Stromal cell of bone marrow (primary cell): ENCODE results near the gene CACFD1.
A peak's percentile ranks its signal among the peaks of the same experiment; 100 is the strongest.

Experiments
- DNase-seq: peaks from one replicate; pipeline ENCODE4 v3.0.0-alpha.2; 2012; ENCODE audit warnings: low read depth

CACFD1 gene

GRCh38 chr9:133464638-133465037 lies 4.9 kb downstream of the CACFD1 start:
- DNase-seq, result no peak

- DNase-seq, result no peak
Measured at GRCh38 chr9:133465984-133466383, 6.2 kb downstream of the CACFD1 start.

- no peak for DNase-seq
Measured at GRCh38 chr9:133467101-133467500, 7.3 kb downstream of the CACFD1 start.

GRCh38 chr9:133468374-133468773 lies 8.6 kb downstream of the CACFD1 start:
- no peak for DNase-seq

- no peak for DNase-seq
Measured at GRCh38 chr9:133468777-133469421, 9.1 kb downstream of the CACFD1 start.

GRCh38 chr9:133470427-133470924 lies 10.7 kb downstream of the CACFD1 start:
- no peak for DNase-seq

- no peak for DNase-seq
Measured at GRCh38 chr9:133470988-133471387, 11.2 kb downstream of the CACFD1 start.

- DNase-seq, result no peak
Measured at GRCh38 chr9:133471551-133472276, 11.9 kb downstream of the CACFD1 start.

- no peak for DNase-seq
Measured at GRCh38 chr9:133472277-133472645, 12.5 kb downstream of the CACFD1 start.

- no peak for DNase-seq
Measured at GRCh38 chr9:133472753-133473378, 13.1 kb downstream of the CACFD1 start.

- DNase-seq, result no peak
Measured at GRCh38 chr9:133473743-133474142, 14.0 kb downstream of the CACFD1 start.

- DNase-seq, result no peak
Measured at GRCh38 chr9:133474215-133474614, 14.4 kb downstream of the CACFD1 start.

GRCh38 chr9:133474853-133475252 lies 15.1 kb downstream of the CACFD1 start:
- no peak for DNase-seq

GRCh38 chr9:133475292-133476012 lies 15.7 kb downstream of the CACFD1 start:
- DNase-seq, result no peak

GRCh38 chr9:133476036-133476931 lies 16.5 kb downstream of the CACFD1 start:
- DNase-seq, result no peak

- no peak for DNase-seq
Measured at GRCh38 chr9:133476941-133477340, 17.2 kb downstream of the CACFD1 start.

GRCh38 chr9:133477461-133477860 lies 17.7 kb downstream of the CACFD1 start:
- DNase-seq, result no peak

GRCh38 chr9:133477992-133478850 lies 18.4 kb downstream of the CACFD1 start:
- no peak for DNase-seq

GRCh38 chr9:133478851-133479711 lies 19.3 kb downstream of the CACFD1 start, which contains the start of gene SLC2A6:
TSS of gene SLC2A6 (minus strand) at chr9:133479099. CDS start at chr9:133479059, 40 bp downstream.
- DNase-seq, result peak; percentile 60
